GM12878 (cell line): ENCODE results near the gene BCAS3. TPM values are rescaled to one million over a fixed set of nuclear protein-coding genes. Genes with fewer than 3 reads are reported as not detected.

Experiments
- ATAC-seq: fragments of 200-7000 bp; cut with Tn5 transposase; 3 replicates; pipeline ENCODE4 v1.9.1; 2020; ENCODE audit warnings: mild to moderate bottlenecking, moderate library complexity
- BruUV-seq: library from RNA; stranded (reverse); fragments of 400-500 nt; replicated peaks from 2 replicates; lab custom pipeline; 2021; lab: Mats Ljungman, UMichigan
- CTCF ChIA-PET: fragments of 300-600 bp; sonication (Branson Sonifier 250); formaldehyde crosslinking; extraction: SDS; loops from one replicate; lab custom pipeline; 2021; ENCODE audit warnings: inconsistent platforms; lab: Yijun Ruan, JAX
- POLR2A ChIA-PET: fragments of 350-600 bp; formaldehyde crosslinking; extraction: SDS; loops from one replicate; lab custom pipeline; 2021; ENCODE audit warnings: inconsistent platforms; lab: Charles Lee
- RAD21 ChIA-PET: fragments of 300-600 bp; sonication (Branson Sonifier 250); formaldehyde crosslinking; loops from one replicate; lab custom pipeline; 2023; ENCODE audit warnings: antibody characterized with exemption; ENCODE audit not compliant: unreplicated experiment; lab: Charles Lee
- SMC1A ChIA-PET: fragments of 300-600 bp; sonication (Branson Sonifier 250); formaldehyde crosslinking; loops from one replicate; lab custom pipeline; 2023; ENCODE audit not compliant: unreplicated experiment, uncharacterized antibody; lab: Charles Lee
- DNase-seq: peaks from one replicate; pipeline ENCODE4 v3.0.0-alpha.2; 2011; ENCODE audit warnings: low read depth, low spot score
- FAIRE-seq: peaks from 3 replicates; lab custom pipeline; 2011; peaks lifted over from hg19 to GRCh38; lab: Jason Lieb, UNC
- H2AFZ ChIP-seq: 2 replicates; pipeline ENCODE4 v1.6.0; 2011; ENCODE audit warnings: low read depth, low read length, control low read depth; ENCODE audit not compliant: control insufficient read depth
- H3K27ac ChIP-seq: 2 replicates; pipeline ENCODE4 v1.5.1; 2011; ENCODE audit warnings: control low read depth; ENCODE audit not compliant: control insufficient read depth, insufficient read depth
- H3K27me3 ChIP-seq, 2 experiments: replicated peaks in 1 of 2; 2 replicates each; pipeline versions ENCODE4 v1.6.0 to v1.6.1; 2011; ENCODE audit warnings: low read length in 1 of 2; ENCODE audit not compliant: control insufficient read depth in 2 of 2, insufficient read depth in 2 of 2
- H3K36me3 ChIP-seq, 2 experiments: 2 replicates each; pipeline ENCODE4 v1.5.1; 2011; ENCODE audit warnings: low read length in 1 of 2; ENCODE audit not compliant: control insufficient read depth in 2 of 2, insufficient read depth in 2 of 2
- H3K4me1 ChIP-seq: 2 replicates; pipeline ENCODE4 v1.6.1; 2011; ENCODE audit warnings: mild to moderate bottlenecking, low read length, moderate library complexity, mixed read lengths; ENCODE audit not compliant: control insufficient read depth, insufficient read depth
- H3K4me2 ChIP-seq: 2 replicates; pipeline ENCODE4 v1.6.0; 2011; ENCODE audit warnings: control low read depth; ENCODE audit not compliant: control insufficient read depth, insufficient read depth
- H3K4me3 ChIP-seq: fragments of 200-600 bp; sonication (generic); 2 replicates; pipeline ENCODE4 v1.5.1; 2016
- H3K79me2 ChIP-seq: 2 replicates; pipeline ENCODE4 v1.6.0; 2011; ENCODE audit warnings: low read length; ENCODE audit not compliant: control insufficient read depth, insufficient read depth
- H3K9ac ChIP-seq: 2 replicates; pipeline ENCODE4 v1.8.0; 2011; ENCODE audit warnings: low read length, control low read depth, mixed read lengths; ENCODE audit not compliant: control insufficient read depth, insufficient read depth
- H3K9me3 ChIP-seq: replicated peaks from 3 replicates; pipeline ENCODE4 v1.5.1; 2011; ENCODE audit warnings: mild to moderate bottlenecking, low read length; ENCODE audit not compliant: control insufficient read depth, insufficient read depth
- H4K20me1 ChIP-seq: 2 replicates; pipeline ENCODE4 v1.6.0; 2011; ENCODE audit not compliant: control insufficient read depth, insufficient read depth
- BACH1 ChIP-seq: fragments of 450-650 bp; IDR thresholded peaks from 2 replicates; pipeline ENCODE4 v1.6.1; 2017; ENCODE audit warnings: mild to moderate bottlenecking, borderline replicate concordance
- EGR1 ChIP-seq, 2 experiments: IDR thresholded peaks; 1 replicate in 1 of 2; 2 replicates in 1 of 2; pipeline ENCODE4 v1.6.1; 2011 to 2012; ENCODE audit warnings: low read depth in 2 of 2, low read length in 2 of 2, borderline replicate concordance in 1 of 2, mild to moderate bottlenecking in 1 of 2, moderate library complexity in 1 of 2
- HCFC1 ChIP-seq: fragments of 150-350 bp; IDR thresholded peaks from 2 replicates; pipeline ENCODE4 v1.6.1; 2014; ENCODE audit warnings: low read length
- KDM1A ChIP-seq: fragments of 200-600 bp; sonication (generic); IDR thresholded peaks from 2 replicates; pipeline ENCODE4 v1.6.1; 2016; ENCODE audit warnings: borderline replicate concordance
- MAX ChIP-seq: IDR thresholded peaks from 2 replicates; pipeline ENCODE4 v1.6.1; 2012; ENCODE audit warnings: low read depth, low read length, improper control_type of control experiment
- NFYB ChIP-seq: IDR thresholded peaks from 2 replicates; pipeline ENCODE4 v1.6.1; 2011; ENCODE audit warnings: low read depth, mild to moderate bottlenecking, low read length, improper control_type of control experiment, moderate library complexity; ENCODE audit not compliant: insufficient read depth
- NKRF ChIP-seq: fragments of 450-650 bp; conservative IDR thresholded peaks from 2 replicates; pipeline ENCODE4 v1.6.1; 2017; ENCODE audit warnings: mild to moderate bottlenecking, moderate library complexity
- USF2 ChIP-seq: IDR thresholded peaks from 2 replicates; pipeline ENCODE4 v1.6.1; 2011; ENCODE audit warnings: low read depth, low read length, improper control_type of control experiment, borderline replicate concordance
- ZNF274 ChIP-seq: IDR thresholded peaks from one replicate; pipeline ENCODE4 v1.8.0; 2011; ENCODE audit not compliant: insufficient read length, insufficient read depth
- ZNF687 ChIP-seq: fragments of 450-650 bp; IDR thresholded peaks from 2 replicates; pipeline ENCODE4 v1.6.1; 2017; ENCODE audit warnings: mild to moderate bottlenecking, moderate library complexity
- WGBS: methylation state at CpG from one replicate; pipeline ENCODE4 v1.1.6; 2016; ENCODE audit warnings: low lambda C conversion rate; ENCODE audit not compliant: insufficient replicate concordance, insufficient coverage; ENCODE audit errors: missing lambda C conversion rate; 5-methylcytosine and 5-hydroxymethylcytosine counted together
- in situ Hi-C: fragments of 300-500 bp; cut with MboI; formaldehyde crosslinking; loops from 9 replicates; pipeline ENCODE4 v1.14.3; 2018; ENCODE audit warnings: mixed read lengths
- intact Hi-C: fragments of 100-400 bp; cut with micrococcal nuclease; formaldehyde crosslinking; loops from one replicate; pipeline ENCODE4 v1.14.2; 2022; ENCODE audit not compliant: unreplicated experiment
- polyA plus RNA-seq, 11 experiments: library from polyadenylated mRNA; depleted of rRNA in 4 of 11; unstranded in 6 of 11; stranded (reverse) in 5 of 11; fragments of >200 nt; fragmentation: Nextera tagmentation in 4 of 11; fragmentation: Illumina TruSeq in 1 of 11; extraction: Ambion mirVana in 4 of 11; extraction: Trizol in 1 of 11; gene quantifications; 1 replicate in 1 of 11; 2 replicates in 10 of 11; pipeline versions ENCODE4 v1.2.1 to v1.2.3, GENCODE V29; 2011 to 2016; ENCODE audit warnings: inconsistent platforms in 2 of 11, missing spikeins in 2 of 11, low read depth in 1 of 11
- total RNA-seq, 4 experiments: library from RNA; depleted of rRNA in 3 of 4; stranded (reverse); fragments of >200 nt in 3 of 4; fragmentation: Illumina TruSeq in 1 of 4; extraction: Trizol in 1 of 4; gene quantifications; 2 replicates each; pipeline versions ENCODE4 v1.2.1 to v1.2.3, GENCODE V29; 2013 to 2021

The BCAS3 gene
- total and polyA plus RNA-seq, 10 of the 15 experiments (the other 5 are each of a cell fraction or from before 2014, with no cell fraction given): 2.1 to 11.0 (median 6.6) TPM

- Histone ChIP-seq H3K27ac (no peak overlapping the region), H2AFZ (no peak overlapping the region), H3K9me3 (no peaks in the 10 kb centered on the region), H4K20me1 (no peaks in the 10 kb centered on the region), H3K4me1 (no peaks in the 10 kb centered on the region), H3K79me2 (no peaks in the 10 kb centered on the region), H3K4me3 (no peak overlapping the region), H3K9ac (no peak overlapping the region), H3K4me2 (no peak overlapping the region), H3K27me3 (no peaks in the 10 kb centered on the region), H3K36me3 (no peaks in the 10 kb centered on the region)
- RAD21 ChIA-PET: no interaction called here
- TF ChIP-seq HCFC1: no peak
- TF ChIP-seq EGR1 (IDR thresholded peaks at IDR 0.05; ENCODE audit: borderline replicate concordance in 1 of 2, low read depth in 2 of 2, low read length in 2 of 2): no peak
- TF ChIP-seq BACH1: no peak
- no peak for TF ChIP-seq ZNF274
- no peak for TF ChIP-seq KDM1A
- no peak for TF ChIP-seq NFYB
- no peak for TF ChIP-seq NKRF
- TF ChIP-seq MAX: no peak
- TF ChIP-seq ZNF687: no peak
- no peak for TF ChIP-seq USF2
- FAIRE-seq: no peak
- ATAC-seq: no peak
- in situ Hi-C loops: no loop called here
- intact Hi-C loops: no loop called here
- POLR2A ChIA-PET: no interaction called here
- SMC1A ChIA-PET: interaction anchor here (0.7 to 1.1 kb wide), 2 partner anchors 11 to 324 kb away, joined by 3 read pairs; no protein-coding TSS in a partner anchor
- CTCF ChIA-PET: interaction anchor here (1.2 kb wide), 1 partner anchor 10 kb away, joined by 4 read pairs; no protein-coding TSS in a partner anchor
- no peak for DNase-seq
- BruUV-seq: no TSS peak
- 75% methylated on average over 8 of the region's 8 CpGs for WGBS
Observed at GRCh38 chr17:61333136-61333535, 655.5 kb downstream of the BCAS3 start.
